ENCODE measurements around the gene NGF.

- TF ChIP-seq GATA2 (IDR thresholded peaks at IDR 0.05; ENCODE audit: low read depth, low read length) (no peak), GATA3 (IDR thresholded peaks at IDR 0.05; ENCODE audit: low read depth, low read length) (no peak)
Measured at GRCh38 chr1:115364780-115365155, 26.7 kb upstream of the NGF start.
